Activated CD8-positive, alpha-beta memory T cell treated with anti-CD3 and anti-CD28 coated beads, Interleukin-2, amount 50 U/mL, for 1 hour (primary cell): ENCODE results near the gene PTPRA.

Experiments
- DNase-seq: peaks from one replicate; pipeline ENCODE4 v3.0.0-alpha.2; 2020; ENCODE audit errors: extremely low read depth

PTPRA gene

DNA sequence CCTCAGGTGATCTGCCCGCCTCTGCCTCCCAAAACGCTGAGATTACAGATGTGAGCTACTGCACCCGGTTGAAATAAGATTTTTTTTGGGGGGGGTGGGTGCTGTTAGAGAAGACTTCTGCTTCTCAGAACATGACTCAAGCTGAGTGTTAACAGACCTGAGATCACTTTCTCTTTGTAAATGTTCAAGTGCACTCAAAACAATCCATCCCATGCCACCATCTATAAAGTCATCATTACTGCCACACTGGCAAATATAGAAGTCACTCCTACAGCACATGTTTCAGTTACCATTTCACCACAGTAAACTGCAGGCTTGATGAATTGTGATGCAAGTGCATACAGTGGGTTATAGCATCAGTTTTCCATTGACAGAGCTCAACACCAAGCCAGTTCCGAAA lies 23.8 kb upstream of the PTPRA start:
- DNase-seq: no peak

DNA sequence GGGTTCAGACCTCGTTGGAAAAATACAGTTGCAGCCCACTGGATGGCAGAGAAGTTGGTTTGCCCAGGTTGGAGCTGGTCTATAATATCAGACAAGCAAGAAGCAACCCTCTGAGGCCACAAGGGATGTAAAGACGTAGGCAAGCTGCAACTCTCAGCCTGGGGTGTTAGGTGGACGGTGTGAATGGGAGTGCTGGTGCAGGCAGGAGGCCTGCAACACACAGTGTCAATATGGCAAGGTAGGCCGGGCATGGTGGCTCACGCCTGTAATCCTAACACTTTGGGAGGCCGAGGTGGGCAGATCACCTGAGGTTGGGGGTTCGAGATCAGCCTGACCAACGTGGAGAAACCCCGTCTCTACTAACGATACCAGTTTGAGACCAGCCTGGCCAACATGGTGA lies 22.2 kb upstream of the PTPRA start:
- no peak for DNase-seq

DNA sequence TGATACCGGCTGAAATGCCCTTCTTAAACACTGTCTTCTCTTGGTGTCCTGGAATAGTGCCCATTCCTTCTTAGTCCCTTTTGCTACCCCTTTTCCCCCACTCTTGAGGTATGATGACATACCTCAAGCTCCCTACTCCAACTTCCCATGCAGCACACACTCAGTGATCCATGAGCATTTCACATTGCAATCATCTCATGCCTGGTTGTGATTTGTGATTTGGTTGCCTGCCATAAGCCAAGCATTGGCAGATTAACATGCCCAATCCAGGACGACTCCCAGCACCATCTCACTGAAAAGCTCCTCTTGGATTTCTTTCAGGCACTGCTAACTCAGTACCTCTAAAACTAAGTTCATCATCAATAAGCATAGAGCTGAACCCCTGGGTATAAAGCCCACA lies 14.7 kb upstream of the PTPRA start:
- DNase-seq: no peak

DNA sequence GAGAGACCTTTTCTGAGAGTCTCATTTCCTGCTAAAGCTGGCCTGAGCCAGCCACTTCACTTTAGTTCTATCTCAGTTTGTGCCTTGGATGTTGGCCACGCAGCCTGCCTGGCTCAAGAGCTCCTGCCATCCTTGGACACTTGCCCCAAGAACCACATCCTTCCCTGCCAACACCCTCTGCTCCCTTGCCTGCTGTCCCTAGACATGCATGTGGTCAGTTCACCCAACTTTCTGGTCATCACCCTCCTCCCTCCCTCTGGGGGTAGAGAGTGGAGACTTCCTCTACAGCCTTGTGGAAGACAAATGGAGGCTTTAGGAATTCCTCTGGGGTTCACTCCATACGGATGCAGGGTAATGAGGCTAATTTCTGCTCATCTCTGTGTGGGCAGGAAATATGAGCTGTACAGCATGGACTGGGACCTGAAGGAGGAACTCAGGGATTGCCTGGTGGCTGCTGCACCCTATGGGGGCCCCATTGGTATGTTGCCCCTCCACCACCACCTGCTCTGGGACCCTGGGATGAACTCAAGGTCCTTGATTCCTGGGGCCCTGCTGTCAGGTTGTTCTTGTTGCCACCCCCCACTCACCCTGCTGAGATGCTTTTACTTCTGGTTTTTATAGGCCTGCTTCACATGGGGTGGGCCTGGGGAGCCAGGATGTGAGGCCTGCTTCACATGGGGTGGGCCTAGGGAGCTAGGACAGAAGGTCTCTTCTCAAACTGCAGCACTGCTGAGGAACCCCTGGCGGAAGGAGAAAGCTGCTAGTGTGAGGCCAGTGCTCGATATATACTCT lies 13.8 kb upstream of the PTPRA start:
- DNase-seq: no peak

DNA sequence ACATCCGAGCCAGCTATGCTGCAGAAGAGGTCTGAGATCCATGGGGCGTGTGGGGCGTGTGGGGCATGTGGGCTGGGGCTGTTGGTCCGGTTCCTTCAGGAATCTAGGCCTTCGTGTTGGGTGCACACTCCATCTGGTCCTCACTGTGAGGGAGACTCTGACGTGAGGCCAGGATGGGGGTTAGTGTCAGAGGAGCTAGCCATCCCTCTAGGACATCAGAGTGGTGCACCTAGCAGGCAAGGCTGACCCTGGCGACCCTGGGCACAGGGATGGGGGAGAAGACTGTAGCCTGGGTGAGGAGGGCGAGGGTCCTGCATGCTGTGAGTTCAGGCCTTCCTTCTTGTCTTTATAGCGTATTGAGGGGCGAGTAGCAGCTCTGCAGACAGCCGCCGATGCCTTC lies 8.7 kb upstream of the PTPRA start:
- DNase-seq: no peak

DNA sequence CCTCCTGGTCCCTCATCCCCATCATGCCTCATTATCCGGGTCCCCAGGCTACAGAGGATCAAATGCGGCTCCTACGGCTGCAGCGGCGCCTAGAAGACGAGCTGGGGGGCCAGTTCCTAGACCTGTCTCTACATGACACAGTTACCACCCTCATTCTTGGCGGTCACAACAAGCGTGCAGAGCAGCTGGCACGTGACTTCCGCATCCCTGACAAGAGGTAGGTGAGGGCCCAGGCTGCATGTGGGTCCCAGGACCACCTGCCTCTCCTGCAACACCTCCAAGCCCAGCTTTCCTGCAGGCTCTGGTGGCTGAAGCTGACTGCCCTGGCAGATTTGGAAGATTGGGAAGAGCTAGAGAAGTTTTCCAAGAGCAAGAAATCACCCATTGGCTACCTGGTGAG lies 8.2 kb upstream of the PTPRA start:
- no peak for DNase-seq

DNA sequence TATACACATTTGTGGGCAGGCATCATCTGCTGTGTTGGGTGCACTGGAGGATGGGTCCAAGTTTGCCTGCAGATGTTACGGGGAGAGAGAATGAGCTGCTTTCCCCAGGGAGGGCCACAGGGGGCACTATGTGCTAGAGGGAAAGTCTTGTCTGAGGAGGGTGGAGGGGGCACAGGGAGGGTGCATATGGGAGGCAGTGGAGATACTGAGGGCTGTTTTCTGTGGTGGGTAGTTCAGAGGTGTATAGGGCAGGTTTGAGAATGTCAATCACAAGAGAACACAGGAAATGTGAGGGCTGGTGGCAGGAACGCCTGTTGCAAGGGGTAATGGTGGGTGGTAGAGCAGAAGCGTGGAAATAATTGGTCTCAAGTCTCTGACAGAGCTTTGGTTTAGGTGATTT lies 7.7 kb upstream of the PTPRA start:
- DNase-seq: no peak

DNA sequence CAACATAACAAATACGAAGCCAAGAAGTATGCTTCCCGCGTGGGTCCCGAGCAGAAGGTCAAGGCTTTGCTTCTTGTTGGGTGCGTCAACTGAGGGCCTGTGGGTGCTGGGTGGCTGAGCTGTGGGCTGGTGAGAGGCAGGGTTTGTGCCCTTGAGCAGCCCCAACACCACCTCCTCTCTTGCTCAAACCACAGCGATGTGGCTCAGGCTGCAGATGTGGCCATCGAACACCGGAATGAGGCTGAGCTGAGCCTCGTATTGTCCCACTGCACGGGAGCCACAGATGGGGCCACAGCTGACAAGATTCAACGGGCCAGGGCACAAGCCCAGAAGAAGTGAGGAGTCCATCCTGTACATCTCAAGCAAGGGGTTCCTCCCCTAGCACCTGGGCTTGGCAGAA lies 7.0 kb upstream of the PTPRA start:
- DNase-seq: no peak

DNA sequence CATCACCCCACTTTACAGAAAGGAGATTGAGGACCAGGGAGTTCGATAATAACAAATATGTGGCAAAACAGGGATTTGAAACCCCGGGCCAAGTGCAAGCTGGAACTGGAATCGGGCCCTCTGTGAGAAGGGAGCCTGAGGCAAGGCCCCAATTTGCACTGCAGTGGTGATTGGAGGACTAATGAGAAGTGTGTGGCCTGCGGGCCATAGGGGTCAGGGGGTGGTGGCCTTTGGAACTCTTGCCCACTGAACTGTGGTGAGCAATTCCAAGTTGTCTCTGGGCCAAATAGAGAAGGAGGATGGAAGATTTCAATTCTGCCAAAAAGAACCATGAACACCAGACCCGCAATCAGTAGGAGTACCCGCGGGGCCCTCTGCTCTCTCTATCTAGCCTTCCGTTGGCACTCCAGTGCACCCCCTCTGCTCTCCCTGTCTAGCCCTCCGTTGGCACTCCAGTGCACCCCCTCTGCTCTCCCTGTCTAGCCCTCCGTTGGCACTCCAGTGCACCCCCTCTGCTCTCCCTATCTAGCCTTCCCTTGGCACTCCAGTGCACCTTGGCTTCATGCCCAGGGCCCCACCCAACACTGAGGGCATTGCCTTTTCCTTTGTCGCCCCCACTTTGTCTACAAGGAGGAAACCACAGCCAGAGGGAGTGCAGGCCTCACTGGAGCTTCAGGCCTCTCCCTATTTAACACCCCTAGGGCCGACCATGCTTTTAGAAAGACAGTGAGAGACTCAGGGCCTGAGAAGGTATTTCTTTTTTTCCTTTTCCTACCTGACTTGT lies 6.0 kb upstream of the PTPRA start:
- DNase-seq: no peak

DNA sequence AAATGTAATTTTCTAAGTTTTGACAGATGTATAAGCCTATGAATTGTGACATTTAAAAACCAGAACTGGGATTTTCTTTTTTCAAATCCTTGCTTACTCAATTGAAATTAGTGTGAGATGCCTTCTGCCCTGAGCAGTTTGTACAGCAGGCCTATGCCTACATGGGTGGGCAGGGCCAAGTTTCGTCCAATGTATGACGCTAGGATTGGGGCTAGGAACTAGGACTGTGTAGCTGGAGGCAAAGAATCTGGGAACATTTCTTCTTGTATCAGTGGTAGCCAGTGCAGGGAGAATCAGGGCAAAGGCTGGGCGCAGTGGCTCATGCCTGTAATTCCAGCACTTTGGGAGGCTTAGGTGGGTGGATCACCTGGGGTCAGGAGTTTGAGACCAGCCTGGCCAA lies 3.9 kb upstream of the PTPRA start:
- no peak for DNase-seq

DNA sequence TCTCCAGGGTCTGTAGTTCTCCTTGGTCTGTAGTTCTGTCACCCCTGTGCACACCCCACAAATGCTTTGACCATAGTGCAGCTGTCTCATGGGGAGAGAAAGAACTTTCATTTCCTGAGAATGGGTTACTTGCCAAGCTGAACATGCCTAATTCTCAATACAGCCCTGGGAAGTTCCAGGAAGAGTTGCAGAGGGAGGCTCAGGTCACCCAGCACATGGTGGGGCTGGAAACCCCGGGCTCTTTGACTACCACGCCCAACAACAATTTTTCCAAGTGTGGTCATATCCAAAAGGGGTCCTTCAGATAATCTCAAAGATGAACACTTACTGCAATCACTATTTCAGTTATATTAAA lies 2.2 kb upstream of the PTPRA start:
- no peak for DNase-seq

DNA sequence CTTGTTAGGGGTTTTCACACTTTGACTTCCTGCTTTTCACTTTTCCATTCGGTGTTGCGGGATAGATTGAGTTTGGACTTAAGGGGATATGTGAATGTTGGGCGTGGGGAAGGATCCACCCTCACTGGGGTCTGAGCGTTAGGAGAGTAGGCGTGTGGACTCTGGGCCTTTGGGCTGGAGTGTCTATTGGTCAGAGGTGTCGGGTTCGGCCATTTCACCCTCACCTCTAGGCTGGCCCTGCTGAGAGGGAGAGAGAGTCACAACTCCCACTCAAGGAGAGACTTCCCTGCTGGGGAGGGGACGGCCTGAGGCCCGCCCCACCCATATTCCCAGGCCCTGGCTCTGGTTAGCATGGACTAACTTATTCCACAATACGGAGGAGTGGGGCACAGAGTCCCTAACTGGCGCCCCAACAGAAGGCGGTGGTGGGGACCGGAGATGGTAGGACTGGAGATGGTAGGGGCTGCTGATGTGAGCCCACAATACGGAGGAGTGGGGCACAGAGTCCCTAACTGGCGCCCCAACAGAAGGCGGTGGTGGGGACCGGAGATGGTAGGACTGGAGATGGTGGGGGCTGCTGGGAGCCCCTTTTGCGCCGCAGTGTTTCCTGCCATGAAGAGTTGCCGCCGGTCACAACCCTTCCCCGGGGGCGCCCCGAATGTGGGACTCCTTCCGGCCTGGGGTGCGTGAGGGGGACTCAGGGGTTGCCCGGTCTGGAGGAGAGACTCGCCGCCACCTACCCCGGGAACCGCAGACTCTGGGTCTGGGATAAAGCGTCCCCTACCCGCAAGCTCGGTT lies 1.4 kb upstream of the PTPRA start:
- DNase-seq: no peak

DNA sequence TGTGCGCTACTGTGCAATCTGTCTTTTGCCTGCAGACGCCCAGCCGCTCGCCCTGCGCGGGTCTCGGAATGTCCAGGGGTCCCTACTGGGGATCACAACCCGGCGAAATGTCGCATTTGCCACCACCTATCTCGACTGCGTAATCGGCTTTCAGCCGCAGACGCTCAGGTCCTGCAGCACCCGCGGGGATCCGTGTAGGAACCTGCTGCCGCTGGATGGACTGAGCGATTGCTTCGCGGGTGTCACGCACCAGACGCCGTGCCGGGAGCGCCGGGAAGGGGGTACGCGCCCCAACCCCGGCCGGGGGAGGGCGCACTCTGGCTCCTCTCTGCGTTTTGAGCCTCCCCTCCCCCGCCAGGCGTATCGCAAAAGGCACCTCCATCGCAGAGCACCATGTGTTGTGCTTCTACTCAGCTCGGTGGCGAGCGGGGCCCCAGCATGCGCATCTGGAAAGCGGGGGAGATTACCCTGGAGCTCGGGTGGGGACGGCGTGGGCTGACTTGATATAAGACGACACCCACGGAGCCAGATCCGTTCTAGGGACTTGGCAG lies 747 bp upstream of the PTPRA start:
- no peak for DNase-seq

DNA sequence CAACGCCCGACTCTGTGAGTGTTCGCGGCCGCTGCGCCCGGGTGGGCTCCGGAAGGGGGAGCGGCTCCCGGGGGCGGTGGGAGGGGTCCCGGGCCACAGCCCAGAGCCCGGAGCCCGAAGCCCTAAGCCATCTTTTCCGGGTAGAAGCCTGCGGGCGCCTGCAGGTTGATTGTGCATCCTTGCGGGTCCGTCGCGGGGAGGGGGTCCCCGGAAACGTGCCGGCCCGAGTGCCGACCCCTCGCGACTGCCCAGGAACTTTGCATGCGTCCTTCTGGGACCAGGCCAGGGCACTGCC lies 413 bp downstream of the PTPRA start:
- DNase-seq: no peak

DNA sequence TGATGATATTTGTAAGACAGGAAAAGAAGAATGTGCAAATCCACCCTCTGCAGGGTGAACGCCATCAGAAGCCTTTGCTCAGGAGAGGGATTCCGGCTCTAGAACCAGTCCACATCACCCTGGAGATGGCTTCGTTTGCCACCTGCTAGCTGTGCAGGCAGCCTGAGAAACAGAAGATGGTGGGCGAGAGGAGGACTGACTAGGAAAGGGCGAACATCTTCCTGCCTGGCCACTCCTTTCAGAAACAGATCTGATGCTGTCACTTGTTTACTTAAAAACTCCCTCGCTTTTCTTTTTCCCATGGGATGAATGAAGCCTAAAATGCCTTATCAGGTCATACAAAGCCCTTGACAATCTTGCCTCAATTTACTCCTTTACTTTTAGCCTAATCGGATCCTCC lies 1.2 kb downstream of the PTPRA start:
- no peak for DNase-seq

DNA sequence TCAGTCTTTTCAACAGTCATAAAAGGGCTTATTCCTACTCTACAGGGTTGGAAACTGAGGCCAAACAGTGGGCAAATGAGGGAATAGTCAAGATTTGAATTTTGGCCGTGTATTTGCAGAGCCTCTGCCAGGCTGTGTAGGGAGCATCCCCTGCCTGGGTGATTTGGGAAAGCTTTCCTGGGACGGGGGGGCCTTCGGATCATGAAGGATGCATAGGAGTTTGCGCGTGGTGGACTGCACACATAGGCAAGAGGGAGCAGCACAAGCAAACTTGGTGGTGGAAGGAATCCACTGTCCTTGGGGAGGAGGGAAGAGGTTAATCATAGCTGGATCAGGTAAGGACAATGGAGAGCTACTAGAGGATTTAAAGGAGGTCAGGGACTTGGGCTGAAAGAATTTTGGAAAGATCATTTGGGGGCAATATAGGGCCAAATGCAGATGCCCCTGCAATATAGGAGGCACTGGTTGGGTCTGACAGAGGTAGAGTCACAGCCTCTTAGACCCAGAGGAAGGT lies 2.5 kb downstream of the PTPRA start:
- no peak for DNase-seq

DNA sequence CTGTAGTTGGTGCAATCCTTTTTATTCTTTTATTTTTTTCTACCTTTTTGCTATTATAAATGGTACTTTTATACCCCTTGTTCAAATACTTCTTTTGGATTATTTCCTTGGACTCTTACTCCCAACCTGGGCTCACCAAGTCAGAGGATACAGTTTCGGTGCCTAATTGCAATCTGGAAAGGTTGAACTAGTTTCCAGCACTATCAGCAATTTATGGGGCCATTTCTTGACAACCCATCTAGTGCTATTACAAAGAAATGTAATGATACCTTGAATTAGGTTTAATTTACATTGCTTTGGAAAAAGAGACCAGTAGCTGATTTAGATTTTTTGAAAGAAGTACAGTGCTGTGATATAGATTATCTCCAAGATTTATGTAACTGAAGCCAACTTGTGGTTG lies 5.2 kb downstream of the PTPRA start:
- no peak for DNase-seq

DNA sequence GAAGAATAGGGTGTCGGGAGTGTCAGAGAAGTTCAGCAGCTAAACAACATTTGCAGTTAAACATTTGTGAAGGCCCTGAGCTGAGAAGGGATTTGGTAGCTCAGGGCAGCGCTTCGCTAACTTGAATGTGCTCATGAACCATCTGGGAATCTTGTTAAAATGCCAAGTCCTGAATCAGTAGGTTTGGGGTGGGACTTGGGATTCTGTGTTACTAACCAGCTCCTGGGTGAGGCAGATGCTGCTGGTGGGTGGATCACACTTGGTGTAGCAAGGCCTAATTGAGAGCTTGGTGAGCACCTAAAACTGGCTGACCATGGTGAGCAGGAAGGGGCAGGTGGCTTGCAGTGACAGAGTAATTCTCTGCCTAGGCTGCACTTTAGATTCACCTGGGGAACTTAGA lies 5.9 kb downstream of the PTPRA start:
- DNase-seq: no peak

DNA sequence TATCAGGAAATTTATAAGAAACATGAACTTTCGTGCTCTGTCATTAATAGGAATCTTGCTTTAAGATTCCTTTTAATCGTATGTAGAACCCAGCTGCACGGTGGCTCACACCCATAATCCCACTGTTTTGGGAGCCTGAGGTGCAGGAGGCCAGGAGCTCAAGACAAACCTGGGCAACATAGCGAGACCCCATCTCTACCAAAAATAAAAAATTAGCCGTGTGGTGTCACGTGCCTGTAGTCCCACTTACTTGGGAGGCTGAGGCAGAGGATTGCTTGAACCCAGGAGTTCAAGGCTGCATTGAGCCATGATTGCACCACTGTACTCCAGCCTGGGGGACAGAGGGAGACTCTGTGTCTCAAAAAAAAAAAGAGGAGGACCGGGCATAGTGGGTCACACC lies 7.4 kb downstream of the PTPRA start:
- DNase-seq: no peak

DNA sequence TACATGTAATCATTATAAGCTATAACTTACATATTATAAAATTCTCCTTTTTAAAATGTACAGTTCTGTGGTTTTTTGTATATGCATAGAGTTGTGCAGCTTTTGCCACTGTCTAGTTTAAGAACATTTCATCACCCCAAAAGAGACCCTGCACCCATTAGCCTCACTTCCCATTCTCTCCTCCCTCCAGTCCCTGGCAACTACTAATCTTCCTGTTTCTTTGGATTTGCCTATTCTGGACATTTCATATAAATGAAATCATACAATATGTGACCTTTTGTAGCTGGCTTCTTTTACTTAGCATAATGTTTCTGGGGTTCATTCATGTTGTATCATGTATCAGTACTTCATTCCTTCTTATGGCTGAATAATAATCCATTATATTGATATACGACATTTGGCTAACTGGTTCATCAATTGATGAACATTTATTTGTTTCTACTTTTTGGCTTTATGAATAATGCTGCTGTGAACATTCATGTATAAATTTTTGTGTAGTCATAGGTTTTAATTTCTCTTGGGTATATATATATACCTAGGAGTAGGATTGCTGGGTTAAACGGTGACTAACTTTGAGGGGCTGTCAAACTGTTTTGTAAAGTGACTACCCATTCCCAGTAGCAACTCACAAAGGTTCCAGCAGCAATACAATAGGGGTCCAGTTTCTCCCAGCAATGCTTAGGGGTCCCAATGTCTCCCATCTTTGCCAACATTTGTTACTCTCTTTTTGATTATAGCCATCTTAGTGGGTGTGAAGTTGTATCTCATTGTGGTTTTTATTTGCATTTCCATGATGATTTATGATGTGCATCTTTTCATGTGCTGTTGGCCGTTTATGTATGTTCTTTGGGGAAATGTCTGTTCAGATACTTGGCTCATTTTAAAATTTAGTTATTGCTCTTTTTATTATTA lies 10.7 kb downstream of the PTPRA start:
- no peak for DNase-seq

DNA sequence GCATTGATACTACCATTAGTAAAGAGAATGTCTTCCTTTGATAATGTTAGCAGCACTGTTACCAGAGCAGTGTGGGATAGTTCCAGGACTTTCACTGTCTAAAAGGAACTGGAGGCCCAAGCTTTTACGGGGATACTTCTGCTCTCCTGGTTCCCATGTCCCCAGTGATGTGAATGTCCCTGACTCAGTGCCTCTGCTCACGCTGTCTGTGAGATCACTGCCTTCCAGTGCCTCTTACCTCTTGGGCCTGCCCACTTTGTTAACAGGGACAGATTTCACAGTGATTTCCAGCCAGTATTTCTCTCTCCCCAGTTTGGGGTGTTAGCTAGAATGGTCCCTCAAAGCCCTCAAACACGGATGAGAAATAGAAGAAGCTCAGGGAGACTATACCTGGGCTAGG lies 14.4 kb downstream of the PTPRA start:
- no peak for DNase-seq
